ENCODE results near the gene SEMA4D.

GRCh38 chr9:89377411-89377810 lies 120.5 kb downstream of the SEMA4D start:
- TF ChIP-seq, protein P1, sequence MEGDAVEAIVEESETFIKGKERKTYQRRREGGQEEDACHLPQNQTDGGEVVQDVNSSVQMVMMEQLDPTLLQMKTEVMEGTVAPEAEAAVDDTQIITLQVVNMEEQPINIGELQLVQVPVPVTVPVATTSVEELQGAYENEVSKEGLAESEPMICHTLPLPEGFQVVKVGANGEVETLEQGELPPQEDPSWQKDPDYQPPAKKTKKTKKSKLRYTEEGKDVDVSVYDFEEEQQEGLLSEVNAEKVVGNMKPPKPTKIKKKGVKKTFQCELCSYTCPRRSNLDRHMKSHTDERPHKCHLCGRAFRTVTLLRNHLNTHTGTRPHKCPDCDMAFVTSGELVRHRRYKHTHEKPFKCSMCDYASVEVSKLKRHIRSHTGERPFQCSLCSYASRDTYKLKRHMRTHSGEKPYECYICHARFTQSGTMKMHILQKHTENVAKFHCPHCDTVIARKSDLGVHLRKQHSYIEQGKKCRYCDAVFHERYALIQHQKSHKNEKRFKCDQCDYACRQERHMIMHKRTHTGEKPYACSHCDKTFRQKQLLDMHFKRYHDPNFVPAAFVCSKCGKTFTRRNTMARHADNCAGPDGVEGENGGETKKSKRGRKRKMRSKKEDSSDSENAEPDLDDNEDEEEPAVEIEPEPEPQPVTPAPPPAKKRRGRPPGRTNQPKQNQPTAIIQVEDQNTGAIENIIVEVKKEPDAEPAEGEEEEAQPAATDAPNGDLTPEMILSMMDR (IDR thresholded peaks at IDR 0.05), result no peak
- TF ChIP-seq POLR2A (IDR thresholded peaks at IDR 0.05), result no peak
